WTC11 (cell line): ENCODE measurements around the gene NKAIN2. TPM values are rescaled to one million over a fixed set of nuclear protein-coding genes. Genes with fewer than 3 reads are reported as not detected.

Experiments used
- ATAC-seq: fragments of 200-7000 bp; cut with Tn5 transposase; 2 replicates; pipeline ENCODE4 v1.10.0; 2021; ENCODE audit warnings: mild to moderate bottlenecking, moderate library complexity
- CTCF ChIA-PET: fragments of 300-600 bp; sonication (Branson Sonifier 250); formaldehyde crosslinking; loops from one replicate; lab custom pipeline; 2021; ENCODE audit warnings: antibody characterized with exemption; lab: Charles Lee
- POLR2A ChIA-PET: fragments of 350-600 bp; sonication (Branson Sonifier 250); formaldehyde crosslinking; loops from one replicate; lab custom pipeline; 2021; ENCODE audit warnings: antibody characterized with exemption; lab: Charles Lee
- DNase-seq: peaks from one replicate; pipeline ENCODE4 v3.0.0; 2021; ENCODE audit warnings: low spot score
- H3K27ac Mint-ChIP-seq: 2 replicates; pipeline ENCODE4 v1.8.0; 2021; ENCODE audit warnings: mixed read lengths
- H3K27me3 Mint-ChIP-seq: 2 replicates; pipeline ENCODE4 v1.8.0; 2021; ENCODE audit warnings: low read depth, mild to moderate bottlenecking, moderate library complexity, mixed read lengths
- H3K36me3 Mint-ChIP-seq: 2 replicates; pipeline ENCODE4 v1.8.0; 2021; ENCODE audit warnings: mixed read lengths
- H3K4me1 Mint-ChIP-seq: 2 replicates; pipeline ENCODE4 v1.8.0; 2022; ENCODE audit warnings: mixed read lengths
- H3K4me3 Mint-ChIP-seq: 2 replicates; pipeline ENCODE4 v1.8.0; 2021; ENCODE audit warnings: mild to moderate bottlenecking, moderate library complexity, mixed read lengths
- H3K9me3 Mint-ChIP-seq: 2 replicates; pipeline ENCODE4 v1.8.0; 2021; ENCODE audit warnings: mixed read lengths
- ETV6 ChIP-seq: sonication (generic); formaldehyde crosslinking; IDR thresholded peaks from 2 replicates; pipeline ENCODE4 v1.8.1; 2022; ENCODE audit warnings: mild to moderate bottlenecking, missing genetic modification reagents
- FOXK1 ChIP-seq: sonication (generic); formaldehyde crosslinking; IDR thresholded peaks from 2 replicates; pipeline ENCODE4 v1.8.0; 2022; ENCODE audit warnings: mild to moderate bottlenecking, moderate library complexity, missing genetic modification reagents
- FOXP1 ChIP-seq: sonication (generic); formaldehyde crosslinking; IDR thresholded peaks from 2 replicates; pipeline ENCODE4 v1.8.0; 2022; ENCODE audit warnings: missing genetic modification reagents, mild to moderate bottlenecking, moderate library complexity, borderline replicate concordance
- HMGA2 ChIP-seq: fragments of 250-450 bp; sonication (Bioruptor Pico); IDR thresholded peaks from 2 replicates; pipeline ENCODE4 v1.4.0; 2021; ENCODE audit warnings: mild to moderate bottlenecking, moderate library complexity
- KAT7 ChIP-seq: sonication (generic); formaldehyde crosslinking; IDR thresholded peaks from 2 replicates; pipeline ENCODE4 v1.8.1; 2023; ENCODE audit warnings: missing genetic modification reagents, mild to moderate bottlenecking, borderline replicate concordance
- MXD4 ChIP-seq: fragments of 250-450 bp; sonication (Bioruptor Pico); IDR thresholded peaks from 2 replicates; pipeline ENCODE4 v1.8.0; 2021; ENCODE audit warnings: mild to moderate bottlenecking, moderate library complexity, borderline replicate concordance
- MYBL2 ChIP-seq: sonication (generic); formaldehyde crosslinking; IDR thresholded peaks from 2 replicates; pipeline ENCODE4 v1.8.1; 2023; ENCODE audit warnings: mild to moderate bottlenecking, moderate library complexity, missing genetic modification reagents
- NFATC4 ChIP-seq: fragments of 250-450 bp; sonication (Bioruptor Pico); IDR thresholded peaks from 2 replicates; pipeline ENCODE4 v1.9.0; 2021; ENCODE audit warnings: mild to moderate bottlenecking
- OVOL2 ChIP-seq: fragments of 250-450 bp; sonication (Bioruptor Pico); IDR thresholded peaks from 2 replicates; pipeline ENCODE4 v1.9.0; 2021; ENCODE audit warnings: mild to moderate bottlenecking, borderline replicate concordance
- RORB ChIP-seq: fragments of 250-450 bp; sonication (Bioruptor Pico); IDR thresholded peaks from 2 replicates; pipeline ENCODE4 v1.9.0; 2021; ENCODE audit warnings: mild to moderate bottlenecking
- SOX15 ChIP-seq: fragments of 250-450 bp; sonication (Bioruptor Pico); IDR thresholded peaks from 2 replicates; pipeline ENCODE4 v1.9.0; 2021; ENCODE audit warnings: mild to moderate bottlenecking
- SP1 ChIP-seq: sonication (generic); formaldehyde crosslinking; conservative IDR thresholded peaks from 2 replicates; pipeline ENCODE4 v1.8.1; 2022; ENCODE audit warnings: missing genetic modification reagents
- ZNF232 ChIP-seq: sonication (generic); formaldehyde crosslinking; IDR thresholded peaks from 2 replicates; pipeline ENCODE4 v1.8.0; 2022; ENCODE audit warnings: mild to moderate bottlenecking, missing genetic modification reagents
- ZNF671 ChIP-seq: fragments of 250-450 bp; sonication (Bioruptor Pico); IDR thresholded peaks from 2 replicates; pipeline ENCODE4 v1.8.0; 2021; ENCODE audit warnings: mild to moderate bottlenecking
- total RNA-seq: library from RNA; stranded (reverse); gene quantifications from 3 replicates; pipeline ENCODE4 v1.2.3, GENCODE V29; 2021
- TF ChIP-seq, protein P1 (sequence below): sonication (generic); formaldehyde crosslinking; IDR thresholded peaks from 2 replicates; pipeline ENCODE4 v1.8.1; 2022; ENCODE audit warnings: low read depth, missing genetic modification reagents, borderline replicate concordance
- TF ChIP-seq, protein P2 (sequence below): sonication (generic); formaldehyde crosslinking; conservative IDR thresholded peaks from 2 replicates; pipeline ENCODE4 v1.8.1; 2023; ENCODE audit warnings: mild to moderate bottlenecking, low read depth, missing genetic modification reagents, moderate library complexity
- TF ChIP-seq, protein P3 (sequence below): sonication (generic); formaldehyde crosslinking; IDR thresholded peaks from 2 replicates; pipeline ENCODE4 v1.8.0; 2022; ENCODE audit warnings: mild to moderate bottlenecking, missing genetic modification reagents
- TF ChIP-seq, protein P4 (sequence below): sonication (generic); formaldehyde crosslinking; IDR thresholded peaks from 2 replicates; pipeline ENCODE4 v1.8.1; 2023; ENCODE audit warnings: mild to moderate bottlenecking, missing genetic modification reagents, moderate library complexity
- TF ChIP-seq, protein P5 (sequence below): sonication (generic); formaldehyde crosslinking; IDR thresholded peaks from 2 replicates; pipeline ENCODE4 v1.8.0; 2022; ENCODE audit warnings: mild to moderate bottlenecking, missing genetic modification reagents
- TF ChIP-seq, protein P6 (sequence below): sonication (generic); formaldehyde crosslinking; IDR thresholded peaks from 2 replicates; pipeline ENCODE4 v1.8.0; 2023; ENCODE audit warnings: missing genetic modification reagents

The NKAIN2 gene
- total RNA-seq, 1 experiment from 2014 or later: 0.33 TPM

DNA sequence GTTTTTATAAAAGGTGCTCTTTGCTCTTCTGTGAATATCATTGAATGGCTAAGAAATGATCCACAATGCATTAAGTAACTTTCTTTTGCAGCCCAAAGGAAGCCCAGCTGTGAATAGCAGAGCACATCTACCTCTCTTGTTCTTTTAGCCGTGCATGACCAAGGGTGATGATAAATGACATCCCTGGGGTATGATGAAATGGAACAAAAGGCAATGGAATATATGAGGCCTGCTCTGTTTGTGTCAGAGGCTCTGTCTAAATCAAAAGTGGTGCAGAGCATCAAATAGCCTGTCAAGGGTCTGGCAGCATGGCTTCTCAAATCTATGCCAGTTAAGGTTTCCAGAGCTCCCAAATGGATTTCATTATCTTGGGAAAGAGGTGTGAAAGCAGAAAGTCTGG lies 796.0 kb downstream of the NKAIN2 start:
- H3K27ac Mint-ChIP-seq: no peak overlapping the region
- ATAC-seq (no peak), DNase-seq (no peak)
- TF ChIP-seq FOXK1 (CRISPR knock-in tag): no peak
- CTCF ChIA-PET: no interaction called here
- no peaks in the 10 kb centered on the region for H3K36me3 Mint-ChIP-seq
- no peaks in the 10 kb centered on the region for H3K9me3 Mint-ChIP-seq
- POLR2A ChIA-PET: no interaction called here
- H3K27me3 Mint-ChIP-seq: no peaks in the 10 kb centered on the region
- no peak overlapping the region for H3K4me3 Mint-ChIP-seq
- H3K4me1 Mint-ChIP-seq: peaks cover 5% of the 10 kb centered on the region; the same call in 1 of the 2 replicates

DNA sequence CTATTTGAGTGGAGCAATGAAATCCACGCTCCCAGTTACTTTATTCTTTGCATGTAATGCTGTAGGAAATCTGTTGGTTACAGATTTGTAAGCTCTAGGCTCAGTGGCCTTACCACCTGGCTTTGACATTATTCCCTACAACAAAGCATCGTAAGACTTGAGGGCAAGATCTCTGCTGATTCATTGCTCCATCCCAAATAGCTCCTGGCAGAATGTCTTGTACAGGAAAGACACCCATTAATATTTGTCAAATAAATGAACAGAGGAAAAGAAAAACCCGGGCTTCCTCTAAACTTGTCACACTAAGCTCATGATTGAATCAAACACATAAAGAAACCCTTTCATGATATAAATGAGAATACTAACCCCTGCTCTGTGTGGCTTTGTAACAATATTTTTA lies 801.1 kb downstream of the NKAIN2 start:
- DNase-seq (no peak), ATAC-seq (no peak)
- no peaks in the 10 kb centered on the region for H3K27me3 Mint-ChIP-seq
- CTCF ChIA-PET: no interaction called here
- POLR2A ChIA-PET: no interaction called here
- H3K4me3 Mint-ChIP-seq: no peak overlapping the region
- H3K36me3 Mint-ChIP-seq: 0 out of 2 replicates have a peak, but pooled peaks cover 3% of the 10 kb centered on the region
- TF ChIP-seq, protein P1, sequence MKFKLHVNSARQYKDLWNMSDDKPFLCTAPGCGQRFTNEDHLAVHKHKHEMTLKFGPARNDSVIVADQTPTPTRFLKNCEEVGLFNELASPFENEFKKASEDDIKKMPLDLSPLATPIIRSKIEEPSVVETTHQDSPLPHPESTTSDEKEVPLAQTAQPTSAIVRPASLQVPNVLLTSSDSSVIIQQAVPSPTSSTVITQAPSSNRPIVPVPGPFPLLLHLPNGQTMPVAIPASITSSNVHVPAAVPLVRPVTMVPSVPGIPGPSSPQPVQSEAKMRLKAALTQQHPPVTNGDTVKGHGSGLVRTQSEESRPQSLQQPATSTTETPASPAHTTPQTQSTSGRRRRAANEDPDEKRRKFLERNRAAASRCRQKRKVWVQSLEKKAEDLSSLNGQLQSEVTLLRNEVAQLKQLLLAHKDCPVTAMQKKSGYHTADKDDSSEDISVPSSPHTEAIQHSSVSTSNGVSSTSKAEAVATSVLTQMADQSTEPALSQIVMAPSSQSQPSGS (CRISPR knock-in tag): no peak
- TF ChIP-seq, protein P2, sequence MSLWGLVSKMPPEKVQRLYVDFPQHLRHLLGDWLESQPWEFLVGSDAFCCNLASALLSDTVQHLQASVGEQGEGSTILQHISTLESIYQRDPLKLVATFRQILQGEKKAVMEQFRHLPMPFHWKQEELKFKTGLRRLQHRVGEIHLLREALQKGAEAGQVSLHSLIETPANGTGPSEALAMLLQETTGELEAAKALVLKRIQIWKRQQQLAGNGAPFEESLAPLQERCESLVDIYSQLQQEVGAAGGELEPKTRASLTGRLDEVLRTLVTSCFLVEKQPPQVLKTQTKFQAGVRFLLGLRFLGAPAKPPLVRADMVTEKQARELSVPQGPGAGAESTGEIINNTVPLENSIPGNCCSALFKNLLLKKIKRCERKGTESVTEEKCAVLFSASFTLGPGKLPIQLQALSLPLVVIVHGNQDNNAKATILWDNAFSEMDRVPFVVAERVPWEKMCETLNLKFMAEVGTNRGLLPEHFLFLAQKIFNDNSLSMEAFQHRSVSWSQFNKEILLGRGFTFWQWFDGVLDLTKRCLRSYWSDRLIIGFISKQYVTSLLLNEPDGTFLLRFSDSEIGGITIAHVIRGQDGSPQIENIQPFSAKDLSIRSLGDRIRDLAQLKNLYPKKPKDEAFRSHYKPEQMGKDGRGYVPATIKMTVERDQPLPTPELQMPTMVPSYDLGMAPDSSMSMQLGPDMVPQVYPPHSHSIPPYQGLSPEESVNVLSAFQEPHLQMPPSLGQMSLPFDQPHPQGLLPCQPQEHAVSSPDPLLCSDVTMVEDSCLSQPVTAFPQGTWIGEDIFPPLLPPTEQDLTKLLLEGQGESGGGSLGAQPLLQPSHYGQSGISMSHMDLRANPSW: no peak
- TF ChIP-seq ZNF232 (CRISPR knock-in tag): no peak
- TF ChIP-seq NFATC4: no peak
- TF ChIP-seq SP1 (CRISPR knock-in tag): no peak
- TF ChIP-seq FOXP1 (CRISPR knock-in tag): no peak
- no peak for TF ChIP-seq SOX15 (CRISPR knock-in tag)
- TF ChIP-seq, protein P3, sequence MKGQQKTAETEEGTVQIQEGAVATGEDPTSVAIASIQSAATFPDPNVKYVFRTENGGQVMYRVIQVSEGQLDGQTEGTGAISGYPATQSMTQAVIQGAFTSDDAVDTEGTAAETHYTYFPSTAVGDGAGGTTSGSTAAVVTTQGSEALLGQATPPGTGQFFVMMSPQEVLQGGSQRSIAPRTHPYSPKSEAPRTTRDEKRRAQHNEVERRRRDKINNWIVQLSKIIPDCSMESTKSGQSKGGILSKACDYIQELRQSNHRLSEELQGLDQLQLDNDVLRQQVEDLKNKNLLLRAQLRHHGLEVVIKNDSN (CRISPR knock-in tag): no peak
- TF ChIP-seq MYBL2 (CRISPR knock-in tag): no peak
- H3K27ac Mint-ChIP-seq: no peak overlapping the region
- peaks cover 10% of the 10 kb centered on the region; the same call in 1 of the 2 replicates for H3K9me3 Mint-ChIP-seq
- peaks cover 5% of the 10 kb centered on the region; the same call in 1 of the 2 replicates for H3K4me1 Mint-ChIP-seq

DNA sequence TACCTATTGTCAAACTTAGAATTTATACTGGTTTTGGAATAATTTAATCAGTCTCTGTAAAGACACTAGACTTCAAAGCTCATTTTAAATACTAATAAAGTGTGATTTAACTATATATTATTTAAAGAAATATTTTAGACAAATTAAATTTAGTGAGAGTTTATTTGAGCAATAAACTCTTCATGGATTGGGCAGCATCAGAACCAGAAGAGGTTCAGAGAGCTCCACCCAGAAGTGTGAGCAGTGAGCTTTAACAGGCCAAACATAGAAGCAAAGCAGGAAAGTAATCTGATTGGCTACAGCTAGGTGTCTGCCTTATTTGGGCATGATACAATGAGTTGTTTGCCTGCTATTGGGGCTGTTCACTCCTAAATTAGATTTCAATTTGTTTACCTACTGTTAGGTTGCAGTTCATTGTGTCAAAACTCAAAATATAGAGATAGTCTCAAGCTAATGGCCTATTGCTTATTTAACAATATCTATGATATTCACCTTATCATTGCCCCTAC lies 803.5 kb downstream of the NKAIN2 start:
- peaks cover 2% of the 10 kb centered on the region; the same call in 1 of the 2 replicates for H3K4me1 Mint-ChIP-seq
- no peaks in the 10 kb centered on the region for H3K27me3 Mint-ChIP-seq
- CTCF ChIA-PET: no interaction called here
- no peak overlapping the region for H3K4me3 Mint-ChIP-seq
- ATAC-seq (no peak), DNase-seq (no peak)
- H3K36me3 Mint-ChIP-seq: 0 out of 2 replicates have a peak, but pooled peaks cover 3% of the 10 kb centered on the region
- POLR2A ChIA-PET: no interaction called here
- H3K27ac Mint-ChIP-seq: no peak overlapping the region
- peaks cover 10% of the 10 kb centered on the region; the same call in 1 of the 2 replicates for H3K9me3 Mint-ChIP-seq
- TF ChIP-seq OVOL2 (no peak), MXD4 (CRISPR knock-in tag) (no peak), KAT7 (CRISPR knock-in tag) (no peak), HMGA2 (no peak), ETV6 (CRISPR knock-in tag) (no peak), RORB (CRISPR knock-in tag) (no peak), ZNF671 (no peak)
- TF ChIP-seq, protein P4, sequence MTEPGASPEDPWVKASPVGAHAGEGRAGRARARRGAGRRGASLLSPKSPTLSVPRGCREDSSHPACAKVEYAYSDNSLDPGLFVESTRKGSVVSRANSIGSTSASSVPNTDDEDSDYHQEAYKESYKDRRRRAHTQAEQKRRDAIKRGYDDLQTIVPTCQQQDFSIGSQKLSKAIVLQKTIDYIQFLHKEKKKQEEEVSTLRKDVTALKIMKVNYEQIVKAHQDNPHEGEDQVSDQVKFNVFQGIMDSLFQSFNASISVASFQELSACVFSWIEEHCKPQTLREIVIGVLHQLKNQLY: no peak
- TF ChIP-seq, protein P5, sequence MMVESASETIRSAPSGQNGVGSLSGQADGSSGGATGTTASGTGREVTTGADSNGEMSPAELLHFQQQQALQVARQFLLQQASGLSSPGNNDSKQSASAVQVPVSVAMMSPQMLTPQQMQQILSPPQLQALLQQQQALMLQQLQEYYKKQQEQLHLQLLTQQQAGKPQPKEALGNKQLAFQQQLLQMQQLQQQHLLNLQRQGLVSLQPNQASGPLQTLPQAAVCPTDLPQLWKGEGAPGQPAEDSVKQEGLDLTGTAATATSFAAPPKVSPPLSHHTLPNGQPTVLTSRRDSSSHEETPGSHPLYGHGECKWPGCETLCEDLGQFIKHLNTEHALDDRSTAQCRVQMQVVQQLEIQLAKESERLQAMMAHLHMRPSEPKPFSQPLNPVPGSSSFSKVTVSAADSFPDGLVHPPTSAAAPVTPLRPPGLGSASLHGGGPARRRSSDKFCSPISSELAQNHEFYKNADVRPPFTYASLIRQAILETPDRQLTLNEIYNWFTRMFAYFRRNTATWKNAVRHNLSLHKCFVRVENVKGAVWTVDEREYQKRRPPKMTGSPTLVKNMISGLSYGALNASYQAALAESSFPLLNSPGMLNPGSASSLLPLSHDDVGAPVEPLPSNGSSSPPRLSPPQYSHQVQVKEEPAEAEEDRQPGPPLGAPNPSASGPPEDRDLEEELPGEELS (CRISPR knock-in tag): no peak
- TF ChIP-seq, protein P2: no peak
- TF ChIP-seq, protein P6, sequence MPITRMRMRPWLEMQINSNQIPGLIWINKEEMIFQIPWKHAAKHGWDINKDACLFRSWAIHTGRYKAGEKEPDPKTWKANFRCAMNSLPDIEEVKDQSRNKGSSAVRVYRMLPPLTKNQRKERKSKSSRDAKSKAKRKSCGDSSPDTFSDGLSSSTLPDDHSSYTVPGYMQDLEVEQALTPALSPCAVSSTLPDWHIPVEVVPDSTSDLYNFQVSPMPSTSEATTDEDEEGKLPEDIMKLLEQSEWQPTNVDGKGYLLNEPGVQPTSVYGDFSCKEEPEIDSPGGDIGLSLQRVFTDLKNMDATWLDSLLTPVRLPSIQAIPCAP (CRISPR knock-in tag): no peak
